Measurements from ENCODE around the gene PSMB11.
"Not testable (repeated sequence)": the region's sequence is repeated elsewhere in the genome, so short reads cannot be mapped to it uniquely, and the experiment has no call there.

The PSMB11 gene, protein sequence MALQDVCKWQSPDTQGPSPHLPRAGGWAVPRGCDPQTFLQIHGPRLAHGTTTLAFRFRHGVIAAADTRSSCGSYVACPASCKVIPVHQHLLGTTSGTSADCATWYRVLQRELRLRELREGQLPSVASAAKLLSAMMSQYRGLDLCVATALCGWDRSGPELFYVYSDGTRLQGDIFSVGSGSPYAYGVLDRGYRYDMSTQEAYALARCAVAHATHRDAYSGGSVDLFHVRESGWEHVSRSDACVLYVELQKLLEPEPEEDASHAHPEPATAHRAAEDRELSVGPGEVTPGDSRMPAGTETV

DNA sequence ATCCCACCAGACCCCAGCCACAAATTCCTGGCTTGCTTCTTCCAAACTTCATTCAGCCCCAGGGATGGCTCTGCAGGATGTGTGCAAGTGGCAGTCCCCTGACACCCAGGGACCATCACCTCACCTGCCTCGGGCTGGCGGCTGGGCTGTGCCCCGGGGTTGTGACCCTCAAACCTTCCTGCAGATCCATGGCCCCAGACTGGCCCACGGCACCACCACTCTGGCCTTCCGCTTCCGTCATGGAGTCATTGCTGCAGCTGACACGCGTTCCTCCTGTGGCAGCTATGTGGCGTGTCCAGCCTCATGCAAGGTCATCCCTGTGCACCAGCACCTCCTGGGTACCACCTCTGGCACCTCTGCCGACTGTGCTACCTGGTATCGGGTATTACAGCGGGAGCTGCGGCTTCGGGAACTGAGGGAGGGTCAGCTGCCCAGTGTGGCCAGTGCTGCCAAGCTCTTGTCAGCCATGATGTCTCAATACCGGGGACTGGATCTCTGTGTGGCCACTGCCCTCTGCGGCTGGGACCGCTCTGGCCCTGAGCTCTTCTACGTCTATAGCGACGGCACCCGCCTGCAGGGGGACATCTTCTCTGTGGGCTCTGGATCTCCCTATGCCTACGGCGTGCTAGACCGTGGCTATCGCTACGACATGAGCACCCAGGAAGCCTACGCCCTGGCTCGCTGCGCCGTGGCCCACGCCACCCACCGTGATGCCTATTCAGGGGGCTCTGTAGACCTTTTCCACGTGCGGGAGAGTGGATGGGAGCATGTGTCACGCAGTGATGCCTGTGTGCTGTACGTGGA, at the start of gene PSMB11:
PSMB11 (plus strand) TSS at position 51 of the 804 bp plus-strand sequence; CDS start at position 65, 14 bp downstream.
- DNase-seq (ENCODE audit: low read depth in 2 of 2) = no peak

DNA sequence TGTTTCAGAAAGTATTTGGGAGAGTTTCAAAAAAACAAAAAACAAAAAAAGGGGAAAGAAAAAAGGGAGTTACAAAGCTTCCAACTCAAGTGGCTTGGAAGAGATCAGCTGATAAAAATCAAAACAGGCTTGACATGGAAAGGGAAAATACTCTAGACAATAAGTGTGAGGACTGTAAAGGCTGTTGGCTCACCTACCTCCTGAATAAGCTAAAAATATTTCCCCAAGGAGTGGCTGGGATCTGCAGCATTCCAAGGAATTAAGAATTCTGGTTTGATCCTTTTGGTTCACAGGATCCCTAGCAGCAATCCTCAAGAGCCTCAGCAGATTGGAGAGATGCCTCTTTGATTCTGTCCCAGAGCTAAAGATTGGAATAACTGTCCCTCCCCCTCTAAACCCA, 48.5 kb upstream of the PSMB11 start:
- DNase-seq (ENCODE audit: low read depth in 2 of 2) = no peak

DNA sequence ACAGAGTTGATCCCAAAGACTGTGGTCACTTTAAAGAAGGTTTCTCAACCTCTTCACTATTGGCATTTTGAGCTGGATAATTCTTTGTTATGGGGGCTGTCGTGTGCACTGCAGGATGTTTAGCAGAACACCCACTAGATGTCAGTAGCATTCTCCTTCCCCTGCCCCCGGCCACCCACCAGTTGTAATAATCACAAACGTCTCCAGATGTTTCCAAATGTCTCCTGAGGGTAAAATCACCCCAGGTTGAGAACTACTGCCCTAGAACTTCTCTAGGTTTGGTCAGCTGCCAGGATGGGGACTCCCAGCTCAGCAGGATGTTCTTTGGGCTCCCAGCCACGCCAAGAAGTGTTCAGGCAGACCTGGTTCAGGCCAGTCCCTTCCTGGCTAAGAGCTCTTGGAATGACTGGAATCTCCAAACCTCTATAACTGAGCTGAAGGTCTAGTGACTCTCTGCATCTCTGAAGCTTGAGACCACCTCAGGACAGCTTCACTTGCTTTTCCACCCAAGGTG, 47.2 kb upstream of the PSMB11 start:
- no peak for DNase-seq (ENCODE audit: low read depth in 2 of 2)

DNA sequence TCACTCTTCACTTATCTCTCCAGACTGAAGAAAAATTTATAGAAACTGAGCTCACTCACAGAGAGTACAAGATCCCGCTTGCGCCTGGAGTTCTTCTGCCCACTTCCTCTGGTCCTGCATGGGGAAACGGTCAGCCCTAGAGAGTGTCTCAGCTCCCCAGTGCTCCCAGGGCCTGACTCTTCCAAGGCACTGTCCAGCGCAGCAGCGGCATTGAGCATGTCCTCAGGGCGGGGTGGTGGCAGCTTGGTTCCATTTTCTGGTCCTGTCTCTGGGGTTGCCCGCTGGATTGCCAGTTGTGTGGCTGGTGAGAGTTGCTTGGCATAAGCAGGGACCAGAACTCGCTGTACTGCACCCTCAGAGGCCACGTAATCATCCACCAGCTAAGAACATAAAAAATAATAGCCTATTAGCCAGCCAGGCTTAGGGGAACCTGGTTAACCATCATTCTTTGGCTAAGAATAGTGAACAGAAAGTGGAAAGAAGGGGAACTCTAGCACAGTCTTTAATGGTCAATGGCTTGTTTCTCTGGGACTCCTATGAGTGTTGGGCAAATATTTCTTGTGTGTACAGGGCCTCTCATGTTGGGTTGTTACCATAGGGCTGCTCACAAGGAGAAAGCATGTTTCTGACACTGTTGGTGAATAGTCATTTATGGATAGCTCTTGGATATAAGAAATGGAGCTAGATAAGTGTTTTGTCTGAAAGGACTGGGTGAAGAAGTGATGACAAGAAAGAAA, 46.0 kb upstream of the PSMB11 start:
- no peak for DNase-seq (ENCODE audit: low read depth in 2 of 2)

DNA sequence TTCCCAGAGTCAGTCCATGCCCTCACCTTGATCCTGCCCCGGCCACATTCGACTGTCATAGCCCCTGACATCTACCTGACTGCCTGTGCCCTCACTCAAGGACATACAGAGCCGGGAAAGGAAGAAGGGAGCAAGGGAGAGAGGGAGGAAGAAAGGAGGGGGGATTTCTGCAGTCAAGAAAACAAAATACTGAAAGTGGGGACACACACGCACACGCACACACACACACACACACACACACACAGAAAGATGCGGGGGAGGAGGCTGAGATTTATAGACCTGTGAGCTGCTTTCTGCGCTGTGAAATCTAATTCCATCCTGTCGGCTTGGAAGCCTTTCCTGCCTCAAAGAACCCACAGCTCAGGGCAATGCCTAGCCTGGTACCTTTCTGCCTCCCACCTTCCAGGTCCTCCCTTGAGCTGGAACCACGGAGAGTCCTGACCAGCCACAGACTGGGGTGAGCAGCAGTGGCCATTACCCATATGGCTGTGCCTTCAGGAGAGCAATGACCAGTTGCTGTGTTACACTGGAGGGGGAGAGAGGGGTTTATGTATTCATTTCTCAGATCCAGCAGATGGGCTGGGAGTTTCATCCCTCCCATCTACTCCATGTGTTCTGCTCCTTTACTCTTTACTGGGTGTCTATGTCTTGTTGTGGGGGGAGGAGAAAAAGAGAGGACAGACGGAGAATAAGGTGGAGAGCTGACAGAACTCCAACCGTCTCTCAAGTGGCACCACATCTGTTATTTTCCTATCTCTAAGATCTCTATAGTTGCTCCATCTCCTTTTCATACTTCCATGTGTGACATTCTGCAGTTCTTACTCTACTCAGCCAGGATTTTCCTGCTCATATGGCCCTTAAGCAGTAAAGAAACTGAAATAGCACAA, 45.0 kb upstream of the PSMB11 start:
- DNase-seq (ENCODE audit: low read depth in 2 of 2) = no peak

DNA sequence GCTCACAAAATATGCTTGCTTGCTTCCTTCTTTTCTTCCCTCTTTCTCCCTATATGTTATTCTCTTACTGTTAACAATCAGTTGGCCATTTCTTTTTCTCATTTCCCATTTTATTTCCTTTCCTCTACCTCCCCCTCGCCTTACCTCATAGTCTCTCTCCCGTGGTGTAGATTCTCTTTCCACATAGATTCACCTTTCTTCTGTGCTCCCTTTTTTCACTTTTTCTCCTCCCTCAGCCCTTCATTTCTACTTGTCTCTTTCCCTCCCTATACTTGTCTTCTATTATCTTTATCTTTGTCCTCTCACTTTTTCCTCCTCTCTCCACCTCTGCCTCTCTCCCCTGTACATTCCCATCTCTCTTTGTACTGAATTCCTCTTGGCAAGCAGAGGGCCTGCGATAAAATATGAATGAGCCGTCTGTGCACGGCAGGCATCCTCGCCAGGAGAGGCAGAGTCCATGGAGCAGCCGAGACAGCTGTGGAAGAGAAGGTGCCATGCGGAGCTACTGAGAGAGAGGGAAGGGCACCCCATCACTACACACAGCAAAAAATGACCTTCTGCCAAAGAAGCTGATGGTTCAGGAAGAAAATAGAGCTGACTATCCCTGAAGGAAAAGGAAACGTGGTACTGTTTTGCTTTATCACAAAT, 44.2 kb upstream of the PSMB11 start:
- DNase-seq (ENCODE audit: low read depth in 2 of 2) = no peak

DNA sequence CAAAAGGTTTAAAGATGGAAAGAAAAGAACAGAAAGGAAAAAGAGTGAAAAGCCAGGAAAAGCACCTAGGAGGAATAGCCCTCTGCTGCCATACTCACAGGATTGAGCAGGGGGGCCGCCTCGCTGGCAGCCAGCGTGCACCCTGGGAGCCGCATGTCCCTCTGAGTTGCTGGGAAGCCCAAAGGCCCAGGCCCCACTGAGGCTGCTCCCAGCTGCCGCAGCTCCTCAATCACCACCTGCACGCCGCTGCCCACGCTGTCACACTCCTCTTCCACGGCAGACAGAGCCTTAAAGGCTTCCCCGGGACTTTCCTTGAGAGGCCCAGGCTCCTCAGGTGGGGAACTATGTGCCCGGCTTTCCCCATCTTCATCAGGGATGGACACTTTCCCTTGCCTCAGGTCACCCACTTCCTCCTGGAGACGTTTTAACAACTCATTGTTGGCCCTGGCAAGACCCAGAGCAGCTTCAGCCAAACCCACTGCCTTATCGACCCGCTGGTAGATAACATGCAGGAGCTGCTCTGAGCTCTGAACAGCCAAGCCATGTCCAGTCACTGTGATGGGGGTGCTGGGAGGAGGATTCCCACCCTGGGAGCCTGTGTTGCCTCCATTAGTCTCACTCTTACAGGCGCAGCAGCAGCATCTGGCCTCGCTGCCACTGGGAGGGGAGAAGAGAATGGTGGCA, 43.5 kb upstream of the PSMB11 start:
- no peak for DNase-seq (ENCODE audit: low read depth in 2 of 2)

DNA sequence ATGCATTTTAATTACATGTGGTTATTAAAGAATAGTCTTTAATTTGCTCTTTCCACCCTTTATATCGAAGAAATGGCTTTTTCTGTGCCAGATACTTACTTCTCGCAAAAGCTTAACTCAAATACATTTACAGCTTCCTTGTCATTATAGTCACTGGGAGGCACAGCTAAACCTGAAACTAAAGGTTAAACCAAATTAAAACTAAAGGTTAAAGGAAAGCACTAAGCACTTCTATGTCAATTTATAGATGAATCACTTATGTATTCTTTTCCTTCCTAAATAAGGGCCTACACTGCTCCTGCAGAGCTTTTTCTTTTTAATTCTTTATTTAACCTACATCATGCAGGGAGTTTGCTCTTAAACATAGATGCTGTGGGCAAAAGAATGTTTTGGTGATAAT, 41.2 kb upstream of the PSMB11 start:
- no peak for DNase-seq (ENCODE audit: low read depth in 2 of 2)

DNA sequence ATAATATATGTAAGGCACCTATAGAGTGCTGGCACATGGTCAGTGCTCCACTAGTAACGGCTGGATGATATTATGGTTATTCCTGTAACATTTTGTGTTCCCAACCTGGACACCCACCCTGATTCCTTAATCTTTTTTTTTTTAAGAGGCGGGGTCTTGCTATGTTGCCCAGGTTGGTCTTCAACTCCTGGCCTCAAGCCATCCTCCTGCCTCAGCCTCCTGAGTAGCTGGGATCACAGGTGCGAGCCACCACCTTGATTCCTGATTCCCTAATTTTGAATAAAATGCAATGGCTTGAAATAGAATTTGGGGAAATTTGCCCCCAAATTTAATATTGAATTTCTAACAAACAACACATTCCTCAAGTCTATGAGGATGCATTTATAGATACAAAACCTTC, 39.4 kb upstream of the PSMB11 start:
- DNase-seq (ENCODE audit: low read depth in 2 of 2) = no peak

DNA sequence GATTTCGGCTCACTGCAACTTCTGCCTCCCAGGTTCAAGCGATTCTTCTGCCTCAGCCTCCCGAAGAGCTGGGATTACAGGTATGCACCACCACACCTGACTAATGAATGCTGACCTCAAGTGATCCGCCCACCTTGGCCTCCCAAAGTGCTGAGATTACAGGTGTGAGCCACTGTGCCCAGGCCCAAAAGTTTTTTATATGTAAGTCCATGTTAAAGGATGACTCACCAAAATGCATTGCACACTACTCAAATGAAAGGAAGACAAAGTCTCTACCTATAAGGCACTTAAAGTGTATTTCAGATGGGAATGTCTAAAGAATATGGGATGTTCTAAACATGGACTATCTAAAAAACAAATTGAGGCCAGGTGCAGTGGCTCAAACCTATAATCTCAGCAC, 37.7 kb upstream of the PSMB11 start:
- DNase-seq (ENCODE audit: low read depth in 2 of 2) = not testable (repeated sequence)

DNA sequence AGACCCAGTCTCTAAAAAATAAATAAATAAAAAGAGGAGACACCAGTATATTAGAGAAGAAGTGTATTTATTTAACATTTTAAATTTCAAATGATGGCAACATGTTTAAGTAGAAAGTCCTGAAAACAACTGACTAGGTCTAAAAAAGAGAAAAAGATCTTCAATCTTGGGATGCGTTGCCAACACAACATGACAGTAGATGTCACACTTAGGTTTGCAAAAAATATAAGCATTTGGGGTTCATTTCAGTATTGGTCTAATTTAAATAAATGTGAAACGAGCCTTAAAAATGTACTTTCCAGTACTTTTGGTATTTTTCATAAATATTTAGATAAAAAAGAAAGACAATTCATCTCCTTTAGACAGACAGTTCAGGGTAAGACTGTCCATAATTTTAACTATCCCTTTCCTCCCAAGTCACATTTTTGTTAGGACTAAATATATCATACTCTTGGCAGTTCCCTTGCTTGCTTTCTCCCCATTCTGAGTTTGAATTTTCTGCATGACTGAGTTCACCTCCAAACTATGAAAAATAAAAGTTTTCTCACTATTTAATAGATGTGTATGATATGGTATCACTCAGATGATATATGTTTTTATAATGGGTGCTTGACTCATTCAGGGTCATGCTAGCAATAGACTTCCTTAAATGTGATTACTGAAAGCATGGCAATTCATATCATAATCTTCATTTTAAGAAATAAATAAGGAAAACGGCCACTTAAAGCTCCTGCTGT, 36.4 kb upstream of the PSMB11 start:
- no peak for DNase-seq (ENCODE audit: low read depth in 2 of 2)

DNA sequence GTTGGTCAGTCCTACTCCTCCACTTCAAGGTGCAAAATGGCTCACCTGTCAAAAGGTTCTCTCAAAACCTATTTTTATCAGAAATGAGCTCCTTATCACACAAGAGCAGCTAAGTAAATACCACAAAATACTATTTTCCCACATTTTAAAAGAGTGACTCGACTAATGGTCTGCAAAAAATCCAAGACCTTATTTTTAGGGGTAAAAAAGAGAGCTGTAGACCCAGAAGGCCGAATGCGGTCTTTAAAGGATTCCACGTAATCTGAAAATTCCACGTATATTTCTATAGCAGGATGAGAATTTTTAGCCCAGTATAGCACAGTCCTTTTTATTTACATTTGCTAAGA, 35.9 kb upstream of the PSMB11 start:
- no peak for DNase-seq (ENCODE audit: low read depth in 2 of 2)

DNA sequence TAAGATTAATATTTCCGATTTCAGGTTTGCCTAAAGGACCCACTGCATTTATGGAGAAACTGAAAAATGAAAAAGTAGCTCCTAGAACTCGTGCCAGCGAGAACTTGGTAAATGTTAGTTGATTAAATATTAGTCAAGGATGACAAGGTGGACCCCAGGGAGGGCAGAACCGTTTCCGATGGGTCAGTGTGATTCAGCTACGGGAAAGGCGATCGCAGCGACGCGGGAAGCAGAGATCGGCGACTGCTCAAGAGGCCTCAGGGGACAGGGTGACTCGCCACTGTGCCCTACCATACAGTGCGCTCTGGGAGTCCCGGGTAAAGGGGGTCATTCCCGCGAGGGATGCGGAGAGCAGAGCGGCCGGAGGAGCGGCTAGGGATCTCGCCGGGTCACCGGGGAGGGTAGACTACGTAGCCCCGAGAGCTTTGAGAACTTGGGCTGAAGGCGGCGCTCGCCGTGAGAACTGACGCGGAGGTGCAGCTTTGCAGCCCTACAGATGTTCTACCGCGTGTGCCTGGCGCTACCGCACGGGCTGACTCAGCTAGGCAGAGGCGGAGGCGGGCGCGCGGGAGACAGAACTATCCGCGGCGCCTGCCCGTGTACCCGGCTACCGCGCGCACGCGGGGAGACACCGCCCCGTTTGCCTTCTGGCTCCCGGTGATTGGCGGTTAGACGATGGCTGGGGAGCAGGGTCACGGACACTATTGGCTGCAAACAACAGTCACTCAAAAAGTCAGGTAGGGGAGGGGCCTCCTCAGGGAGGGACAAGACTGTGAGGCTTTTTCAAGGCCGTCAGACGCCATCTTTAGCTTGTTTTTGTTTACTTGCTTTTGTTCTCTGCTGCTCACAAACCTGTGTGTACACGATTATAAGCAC, 35.2 kb upstream of the PSMB11 start:
- DNase-seq (ENCODE audit: low read depth in 2 of 2) = peak; percentile 93 to 96

DNA sequence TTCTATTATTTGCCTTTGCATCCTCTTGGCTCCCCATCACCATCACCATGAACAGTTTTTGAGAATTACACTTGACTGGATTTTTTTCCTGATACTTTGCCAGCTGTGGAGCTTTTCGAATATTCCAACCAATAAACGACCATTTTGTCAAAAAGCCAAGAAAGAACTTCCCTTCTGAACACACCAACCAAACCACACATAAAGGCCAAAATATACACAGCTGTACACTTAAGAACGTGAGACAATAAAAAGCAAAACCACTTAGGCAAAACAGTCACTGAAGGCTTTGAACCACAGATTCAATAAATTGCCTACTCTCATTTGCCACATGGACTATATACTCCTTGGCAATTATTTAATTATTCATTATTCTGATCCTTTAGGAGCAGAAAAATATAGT, 33.2 kb upstream of the PSMB11 start:
- DNase-seq (ENCODE audit: low read depth in 2 of 2) = no peak

DNA sequence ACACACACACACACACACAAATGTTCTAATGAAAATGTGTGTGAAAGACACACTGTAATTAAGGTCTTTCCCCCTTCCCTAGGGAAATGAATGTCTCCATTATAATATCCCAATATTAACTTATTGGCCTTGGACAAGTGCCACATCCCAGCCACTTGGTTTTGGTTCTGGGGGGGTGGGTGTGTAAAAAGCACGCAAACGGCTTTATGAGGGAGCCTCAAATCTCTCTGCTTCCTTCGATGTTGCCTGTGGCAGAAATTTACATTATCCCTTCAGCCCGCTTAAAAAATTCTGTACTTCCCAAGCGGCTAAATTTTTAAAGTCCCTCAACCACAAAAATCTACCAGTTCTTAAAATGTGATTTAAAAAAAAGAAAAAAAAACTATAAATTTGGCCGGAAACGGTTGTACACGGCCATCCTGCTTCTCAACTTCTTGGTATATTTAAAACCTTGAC, 32.5 kb upstream of the PSMB11 start:
- no peak for DNase-seq (ENCODE audit: low read depth in 2 of 2)

DNA sequence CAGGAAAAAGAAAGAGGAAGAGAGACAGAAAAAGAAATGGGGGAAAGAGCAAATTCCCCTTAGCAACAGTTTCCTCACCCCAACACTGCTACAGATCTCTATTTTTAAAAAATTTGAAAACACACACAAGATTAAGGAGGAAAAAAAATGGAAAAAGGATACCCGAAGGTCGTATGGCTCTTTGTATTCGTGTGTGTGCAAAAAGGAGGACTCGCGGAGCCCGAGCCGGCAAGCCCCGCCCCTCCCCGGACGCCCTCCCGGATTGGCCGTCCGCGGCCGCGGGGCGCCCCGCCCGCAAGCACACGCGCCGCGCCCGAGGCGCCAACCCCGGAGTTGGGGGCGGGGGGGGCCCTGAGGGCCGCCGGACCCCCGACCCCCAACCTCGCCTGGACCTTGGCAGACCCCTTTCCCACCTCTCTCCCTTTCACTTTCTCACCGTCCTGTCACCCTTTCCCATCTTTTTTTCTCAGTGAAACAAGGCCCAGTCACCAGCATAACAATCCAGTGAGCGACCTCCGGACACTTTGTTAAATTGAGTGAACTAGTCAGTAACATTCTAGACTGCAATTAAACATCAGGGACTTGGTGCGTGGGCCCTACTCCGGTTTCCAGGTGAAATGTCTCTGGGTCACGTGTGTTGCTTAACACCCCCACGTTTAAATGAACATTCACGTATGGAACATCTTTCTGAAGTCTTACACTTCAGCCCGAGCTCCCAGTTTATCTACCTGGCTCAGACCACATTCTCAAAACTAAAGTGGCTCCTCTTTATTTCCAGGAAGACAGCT, 31.9 kb upstream of the PSMB11 start, which contains the start of gene C14orf93:
C14orf93 (minus strand) TSS at position 205 of the 788 bp plus-strand sequence. CDS start 11,120 bp downstream, outside the sequence.
- DNase-seq (ENCODE audit: low read depth in 2 of 2) = peak; percentile 80 to 86

DNA sequence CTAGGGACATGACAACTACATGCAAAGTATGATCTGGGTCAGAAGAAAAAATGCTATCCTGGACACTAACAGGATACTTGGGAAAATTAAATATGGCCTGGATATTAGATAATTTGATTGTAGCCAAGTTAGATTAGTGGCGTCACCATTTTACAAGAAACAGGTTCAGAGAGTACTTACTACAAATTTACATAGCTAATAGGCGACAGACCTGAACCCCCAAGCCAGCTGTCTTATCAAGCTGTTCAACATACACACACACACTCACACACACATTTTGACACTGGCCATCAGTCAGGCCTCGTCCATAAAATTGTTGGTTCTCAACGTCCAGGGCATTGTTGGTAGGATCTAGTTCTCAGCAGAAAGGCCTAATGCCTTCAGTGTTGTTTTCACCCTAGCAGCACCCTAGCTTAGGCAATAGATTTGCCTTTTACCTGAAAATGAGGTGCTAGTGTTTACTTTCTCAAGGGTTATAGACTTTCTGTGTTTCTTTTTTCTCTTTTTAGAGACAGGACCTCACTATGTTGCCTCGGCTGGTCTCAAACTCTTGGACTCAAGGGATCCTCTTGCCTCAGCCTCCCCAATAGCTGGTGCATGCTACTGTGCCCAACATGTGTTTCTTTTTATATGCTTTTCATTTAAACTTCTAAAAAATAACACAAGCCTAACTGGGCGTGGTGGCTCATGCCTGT, 28.8 kb upstream of the PSMB11 start:
- DNase-seq (ENCODE audit: low read depth in 2 of 2) = no peak
